ENCODE measurements around the gene CCDC169.
"Not testable (repeated sequence)": the region's sequence is repeated elsewhere in the genome, so short reads cannot be mapped to it uniquely, and the experiment has no call there.

The CCDC169 gene

DNA sequence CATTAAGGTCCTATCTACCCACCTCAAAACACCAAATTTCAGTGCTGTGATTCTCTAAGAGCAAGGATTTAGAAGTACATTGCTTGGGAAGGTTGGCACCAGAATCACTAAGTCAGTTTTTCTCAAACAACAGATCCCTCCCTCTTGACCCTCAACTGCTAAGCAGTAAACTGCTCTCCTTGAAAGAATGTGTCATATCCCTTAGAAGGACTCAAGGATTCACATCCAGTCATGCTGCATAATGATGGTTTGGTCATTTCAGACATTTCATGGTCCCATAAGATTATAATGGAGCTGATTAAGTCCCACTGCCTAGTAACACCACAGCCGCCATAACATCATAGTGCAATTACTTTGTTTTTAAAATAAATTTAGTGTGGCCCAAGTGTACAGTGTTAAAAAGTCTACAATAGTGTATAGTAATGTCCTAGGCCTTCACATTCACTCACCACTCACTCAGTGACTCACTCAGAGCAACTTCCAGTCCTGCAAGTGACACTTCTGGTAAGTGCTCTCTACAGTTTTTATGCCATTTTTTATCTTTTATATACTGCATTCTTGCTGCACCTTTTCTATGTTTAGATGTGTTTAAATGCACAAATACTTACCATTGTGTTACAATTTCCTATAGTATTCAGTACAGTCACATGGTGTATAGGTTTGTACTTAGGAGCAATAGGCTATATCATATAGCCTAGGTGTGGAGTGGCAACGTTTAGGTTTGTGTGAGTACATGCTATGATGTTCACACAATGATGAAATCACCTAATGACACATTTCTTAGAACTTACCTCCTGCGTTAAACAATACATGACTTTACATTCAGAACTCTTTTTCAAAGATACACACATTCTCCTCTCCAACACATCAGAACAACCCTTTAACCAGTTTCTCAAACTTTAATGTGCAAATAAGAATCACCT lies 15.7 kb upstream of the CCDC169 start:
- DNase-seq = no peak

GRCh38 chr13:36310417-36311108 lies 12.9 kb upstream of the CCDC169 start:
- DNase-seq = no peak

DNA sequence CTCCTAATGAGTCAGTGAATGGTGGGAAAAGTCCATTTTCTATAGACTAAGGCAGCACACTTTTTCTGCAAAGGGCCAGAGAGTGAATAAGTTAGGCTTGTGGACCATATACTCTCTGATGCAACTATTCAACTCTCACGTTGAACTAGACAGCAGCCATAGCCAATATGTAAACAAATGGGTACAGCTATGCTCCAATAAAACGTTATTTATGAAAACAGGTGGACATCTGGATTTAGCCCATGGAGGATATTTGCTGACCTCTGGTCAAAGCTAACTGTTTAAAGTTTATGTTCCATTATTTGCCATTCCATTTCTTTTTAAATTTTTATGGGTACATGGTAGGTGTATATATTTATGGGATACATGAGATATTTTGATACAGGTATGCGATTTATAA lies 4.7 kb upstream of the CCDC169 start:
- no peak for DNase-seq

GRCh38 chr13:36299469-36299868 lies 1.9 kb upstream of the CCDC169 start:
- DNase-seq = not testable (repeated sequence)

DNA sequence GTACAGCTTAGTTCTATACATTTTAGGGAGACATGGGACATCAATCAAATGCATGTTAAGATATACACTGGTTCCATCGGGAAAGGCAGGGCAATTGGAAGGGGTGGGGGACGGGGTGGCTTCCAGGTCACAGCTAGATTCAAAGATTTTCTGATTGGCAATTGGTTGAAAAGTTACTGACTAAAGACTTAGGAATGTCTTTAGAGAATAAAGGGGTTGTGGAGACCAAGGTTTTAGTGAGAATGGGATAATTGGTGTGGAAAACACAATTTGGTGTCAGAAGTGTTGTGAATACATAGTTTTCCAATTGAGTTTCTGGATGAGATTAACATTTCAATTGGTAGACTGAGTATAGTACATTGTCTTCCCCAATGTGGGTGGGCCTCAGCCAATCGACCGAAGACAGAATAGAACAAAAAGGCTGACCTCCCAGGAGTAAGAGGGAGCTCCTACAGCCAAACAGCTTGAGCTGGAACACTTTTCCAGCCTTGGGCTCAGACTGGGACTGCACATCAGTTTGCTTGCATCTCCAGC lies 988 bp upstream of the CCDC169 start:
- no peak for DNase-seq

DNA sequence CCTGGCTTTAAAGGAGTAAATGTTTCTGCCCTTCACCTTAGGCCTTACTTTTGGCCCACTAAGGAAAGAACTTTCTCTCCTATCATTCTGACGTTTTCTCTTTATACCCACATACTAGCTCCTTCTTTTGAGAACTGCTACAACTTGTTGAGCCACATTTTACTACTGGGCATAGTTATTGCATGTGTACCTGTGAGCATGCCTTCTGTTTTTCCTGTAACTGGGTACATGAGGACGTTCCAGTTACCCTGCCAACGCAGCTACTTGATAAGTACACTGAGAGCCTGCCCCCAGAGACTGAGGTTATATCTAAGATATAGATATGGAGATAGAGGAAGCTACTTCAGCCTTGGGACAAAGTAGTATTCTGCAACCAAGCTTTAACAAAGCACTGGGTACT lies 3.5 kb downstream of the CCDC169 start:
- no peak for DNase-seq

DNA sequence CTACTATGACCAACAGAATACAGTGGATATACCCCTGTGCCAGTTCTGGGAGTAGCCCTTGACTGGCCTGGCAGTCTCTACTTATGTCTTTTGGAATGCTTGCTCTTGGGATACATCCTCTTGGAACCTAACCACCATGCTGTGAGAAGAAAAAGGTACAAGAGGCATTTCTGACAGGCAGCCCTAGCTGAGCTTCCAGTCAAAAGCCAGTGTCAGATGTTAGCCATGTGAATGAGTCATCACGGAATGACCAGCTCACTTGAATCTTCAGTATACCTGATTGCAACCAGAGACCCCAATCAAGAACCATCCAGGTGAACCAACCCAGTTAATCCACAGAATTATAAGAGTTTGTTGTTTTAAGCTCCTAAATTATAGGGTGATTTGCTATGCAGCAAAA lies 4.1 kb downstream of the CCDC169 start:
- no peak for DNase-seq

GRCh38 chr13:36288794-36289391 lies 8.7 kb downstream of the CCDC169 start:
- peak in 1 of 2 experiments; percentile 34 for DNase-seq

DNA sequence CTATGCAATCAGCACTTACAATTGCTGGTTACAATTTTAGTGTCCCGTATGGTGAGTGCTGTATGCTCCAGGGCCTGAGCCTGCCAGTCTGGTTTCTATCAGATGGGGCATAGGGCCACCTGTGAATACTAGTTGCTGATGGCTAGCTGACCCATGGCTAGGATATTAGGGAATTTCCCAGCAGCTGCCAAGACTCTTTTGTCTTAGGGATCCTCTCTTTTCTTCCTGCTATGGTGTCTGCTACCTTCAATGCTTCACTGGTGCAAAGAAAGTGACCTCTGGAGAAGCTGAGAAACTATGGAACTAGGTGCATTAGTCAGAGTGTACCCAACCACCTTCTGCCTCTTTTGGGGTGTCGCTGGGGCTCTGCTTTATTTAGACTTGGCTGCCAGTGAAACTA lies 11.6 kb downstream of the CCDC169 start:
- DNase-seq = no peak

- peak in 1 of 2 experiments; percentile 52 for DNase-seq
Observed at GRCh38 chr13:36282821-36283432, 14.7 kb downstream of the CCDC169 start.

DNA sequence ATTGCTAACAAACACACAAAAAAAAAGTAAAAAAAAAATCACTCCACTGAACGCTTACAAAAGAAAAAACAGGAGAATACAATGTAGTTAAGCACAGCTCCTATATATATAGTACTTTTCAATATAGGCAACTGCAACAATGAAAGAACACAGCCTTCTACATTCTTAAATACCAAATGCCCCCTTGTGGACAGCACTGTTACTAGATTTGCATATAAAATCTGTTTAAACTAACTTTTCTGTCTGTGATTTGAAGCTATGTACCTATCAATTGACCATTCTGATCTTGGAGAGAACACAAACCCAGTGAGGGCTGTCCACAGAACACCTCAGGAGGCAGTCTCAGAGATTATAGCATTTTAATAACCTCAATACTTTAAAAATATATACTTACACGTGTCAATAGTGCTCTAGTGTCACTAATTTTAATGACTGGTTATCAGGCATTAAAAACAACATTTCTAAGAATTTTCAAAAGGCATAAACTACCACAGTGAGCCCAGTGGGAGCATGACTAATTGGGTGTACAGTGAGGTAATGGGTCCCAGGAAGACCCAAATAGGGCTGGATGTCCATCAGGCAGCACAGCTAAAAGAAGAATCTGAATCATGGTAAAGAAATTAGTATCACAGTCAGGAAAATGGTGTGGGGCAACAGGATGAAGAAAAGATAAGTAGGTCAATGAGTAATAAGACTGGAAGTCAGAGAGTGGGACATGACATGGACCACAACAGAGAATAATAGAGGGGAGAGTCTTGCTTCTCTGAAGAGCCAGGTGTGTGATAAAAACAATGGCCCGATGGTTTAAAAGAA lies 22.2 kb downstream of the CCDC169 start:
- peak; percentile 27 to 60 for DNase-seq

GRCh38 chr13:36273431-36273830 lies 24.2 kb downstream of the CCDC169 start:
- no peak for DNase-seq

GRCh38 chr13:36261976-36262375 lies 35.6 kb downstream of the CCDC169 start:
- no peak for DNase-seq

DNA sequence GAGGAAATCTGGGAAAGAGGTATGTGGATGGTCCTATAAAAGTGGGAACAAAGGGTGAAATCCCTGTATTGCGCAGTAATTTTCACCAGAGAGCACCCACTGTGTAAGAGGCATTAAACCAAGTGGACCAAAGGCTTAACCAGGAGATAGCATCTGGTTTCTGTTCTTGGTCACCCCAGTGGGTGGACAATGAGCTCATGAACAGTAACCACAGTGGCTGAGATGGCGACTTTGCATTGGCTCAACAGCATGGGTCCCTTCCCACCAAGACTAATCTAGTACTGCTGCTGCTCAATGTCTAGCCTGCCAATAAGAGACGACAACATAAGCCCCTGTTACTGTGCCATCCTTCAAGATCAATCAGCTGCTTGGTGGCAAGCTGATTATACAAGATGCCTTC lies 36.6 kb downstream of the CCDC169 start:
- DNase-seq = no peak

DNA sequence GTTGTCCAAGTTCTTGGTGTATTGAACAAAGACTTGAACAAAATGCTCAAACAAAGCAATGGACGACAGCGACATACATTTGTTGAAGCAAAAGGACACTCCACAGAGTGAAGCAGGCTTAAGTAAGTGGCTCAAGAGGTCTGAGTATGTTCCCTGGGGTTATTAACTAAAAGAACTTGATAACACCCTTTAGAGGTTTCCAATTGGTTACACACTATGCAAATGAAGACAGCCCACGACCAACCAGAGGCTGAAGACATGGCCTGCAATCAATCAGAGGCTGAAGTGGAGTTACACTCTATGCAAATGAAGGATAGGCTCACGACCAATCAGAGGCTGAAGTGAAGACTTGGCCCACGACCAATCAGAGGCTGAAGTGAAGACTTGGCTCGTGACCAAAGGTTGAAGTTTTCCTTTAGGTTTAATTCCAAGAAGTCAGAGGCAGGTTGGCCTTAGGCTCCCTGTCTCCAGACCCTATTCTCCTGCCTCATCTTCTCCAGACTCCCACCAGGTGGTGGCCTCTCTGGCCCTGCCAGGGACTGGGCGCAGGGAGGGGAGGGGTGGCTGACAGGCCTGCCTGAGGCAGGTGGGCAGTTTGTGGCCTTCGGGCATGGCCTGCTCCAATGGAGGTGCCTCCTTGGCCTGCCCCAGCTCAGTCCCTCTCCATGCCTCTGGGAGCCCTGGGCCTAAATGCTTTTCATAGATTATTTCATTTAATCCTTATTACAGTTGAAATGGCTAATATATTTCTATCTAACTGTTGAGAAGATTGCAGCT lies 38.1 kb downstream of the CCDC169 start:
- DNase-seq = no peak

GRCh38 chr13:36258831-36259230 lies 38.8 kb downstream of the CCDC169 start:
- DNase-seq = no peak

DNA sequence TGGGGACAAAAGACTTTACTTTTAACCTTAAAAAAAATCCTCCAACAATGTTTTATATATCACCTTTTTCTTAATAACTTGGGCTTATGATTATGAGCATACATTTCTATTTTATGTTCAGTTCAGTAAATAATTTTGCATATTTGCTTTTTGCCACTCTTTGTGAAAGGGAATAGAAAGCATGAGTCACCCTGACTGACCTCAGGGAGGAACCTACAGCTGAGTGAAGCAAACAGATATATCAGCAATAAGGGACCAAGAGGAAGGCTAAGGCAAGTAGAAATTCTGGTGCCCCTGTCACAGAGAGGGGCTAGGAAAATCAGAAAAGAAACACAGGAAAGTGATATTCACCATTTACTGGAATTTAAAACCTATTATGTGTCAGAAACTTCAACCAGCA lies 46.1 kb downstream of the CCDC169 start:
- no peak for DNase-seq

DNA sequence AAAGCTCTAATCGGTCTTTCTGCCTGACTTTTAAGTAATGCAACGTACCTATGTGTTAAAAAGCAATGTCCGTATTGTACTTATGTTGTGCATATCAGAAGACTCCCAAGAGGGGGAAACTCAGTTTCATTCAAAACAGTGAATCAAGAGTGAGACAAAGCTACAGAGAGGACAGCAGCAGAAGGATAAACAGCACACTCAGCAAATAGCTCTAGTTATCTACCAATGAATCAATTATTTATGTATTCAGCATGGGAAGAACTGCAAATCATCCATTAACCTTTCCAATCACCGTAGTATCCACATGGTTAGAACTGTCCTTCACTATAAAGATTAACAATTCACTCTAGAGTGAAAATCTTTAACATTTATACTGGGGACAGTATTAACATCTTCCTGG lies 46.6 kb downstream of the CCDC169 start:
- no peak for DNase-seq

DNA sequence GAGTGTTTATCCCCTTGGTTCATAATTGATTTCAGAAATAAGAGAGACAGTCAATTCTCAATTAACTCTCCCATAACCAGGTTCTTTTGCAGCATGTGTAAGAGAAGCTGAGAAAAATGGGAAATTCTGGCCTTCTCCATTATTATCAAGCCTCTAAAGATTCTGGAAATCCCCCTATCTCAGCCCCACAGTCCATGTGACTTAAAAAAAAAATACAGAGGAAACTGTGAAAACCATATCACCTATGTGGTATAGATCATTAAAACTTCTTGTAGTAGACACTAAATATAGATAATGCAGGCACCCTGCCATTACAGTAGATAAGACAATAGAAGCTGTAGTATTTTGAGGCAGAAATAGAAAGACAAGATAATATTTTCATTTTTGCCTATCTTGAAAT lies 48.9 kb downstream of the CCDC169 start:
- no peak for DNase-seq

DNA sequence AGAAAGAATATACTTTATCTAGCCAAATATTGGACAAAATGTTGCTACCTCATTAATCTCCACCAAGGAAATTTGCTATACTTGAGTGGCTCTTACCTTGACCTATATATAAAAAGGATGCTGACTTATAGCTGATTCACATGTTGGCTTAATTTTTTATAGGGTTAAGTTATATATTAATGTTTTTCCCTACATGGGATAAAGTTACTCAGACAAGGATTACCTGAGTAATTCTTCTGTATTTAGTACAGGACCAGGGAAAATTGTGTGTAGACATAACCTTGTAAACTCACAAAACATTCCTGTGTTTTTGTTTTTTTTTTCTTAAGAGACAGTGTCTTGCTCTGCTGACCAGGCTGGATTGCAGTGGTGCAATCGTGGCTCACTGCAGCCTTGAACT lies 52.6 kb downstream of the CCDC169 start:
- DNase-seq = no peak

DNA sequence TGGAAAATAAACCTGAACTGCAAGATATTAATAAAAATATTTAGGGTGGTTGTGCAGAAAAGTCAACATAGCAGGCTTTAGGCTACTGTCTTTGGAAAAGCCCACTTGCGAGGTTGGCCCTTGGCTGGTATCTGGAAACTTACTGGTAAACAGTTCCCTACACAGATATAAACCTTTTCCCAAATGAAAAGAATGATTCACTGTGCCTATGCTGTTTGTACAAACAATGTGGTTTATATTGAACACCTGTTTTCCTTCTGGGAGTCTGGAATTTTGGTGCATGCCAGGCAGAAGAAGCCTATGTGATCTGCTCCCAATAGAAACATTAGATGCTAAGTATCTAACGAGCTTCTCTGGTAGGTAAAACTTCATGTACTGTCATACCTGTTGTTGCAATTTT lies 53.5 kb downstream of the CCDC169 start:
- no peak for DNase-seq
